HG03097 (cell line): Measurements from ENCODE around the gene ERFE.

ENCODE experiments used
- ATAC-seq: cut with Tn5 transposase; IDR thresholded peaks from one replicate; pipeline ENCODE4 v1.9.1; 2021; ENCODE audit not compliant: unreplicated experiment, low FRiP score

Gene ERFE

DNA sequence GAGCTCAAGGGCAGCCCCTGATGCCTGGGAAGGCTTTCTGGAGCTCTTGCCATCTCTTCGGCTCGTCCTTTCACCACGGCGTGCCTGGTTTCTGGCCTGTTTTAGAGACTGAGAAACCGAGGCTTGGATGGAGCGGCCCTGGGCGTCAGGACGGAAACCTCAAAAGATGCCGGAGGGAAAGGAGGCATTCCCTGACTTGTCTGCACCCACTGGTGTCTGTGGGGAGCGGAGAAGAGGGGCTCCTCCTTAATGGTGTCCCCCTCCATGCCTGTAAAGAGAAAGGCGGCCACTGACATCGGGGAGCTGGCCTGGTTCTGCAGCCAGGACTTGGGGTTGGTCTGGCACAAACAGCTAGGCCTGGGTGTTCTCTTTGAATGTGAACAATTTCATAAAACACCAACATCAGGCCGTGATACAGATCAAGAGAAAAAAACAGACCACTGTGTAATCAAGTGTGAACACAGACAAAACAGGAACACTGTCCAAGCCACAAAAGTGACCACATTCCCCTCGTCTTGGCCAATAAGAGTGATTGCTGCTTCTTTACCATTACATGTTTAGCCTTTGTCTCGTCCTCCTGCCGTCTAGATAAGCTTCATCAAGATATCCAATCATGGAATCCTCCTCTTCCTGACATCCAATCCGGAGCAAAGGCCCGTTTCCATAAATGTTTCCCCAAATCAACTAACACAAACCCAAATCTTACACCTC is 45.4 kb downstream of the ERFE start:
- ATAC-seq: peak; percentile 10

DNA sequence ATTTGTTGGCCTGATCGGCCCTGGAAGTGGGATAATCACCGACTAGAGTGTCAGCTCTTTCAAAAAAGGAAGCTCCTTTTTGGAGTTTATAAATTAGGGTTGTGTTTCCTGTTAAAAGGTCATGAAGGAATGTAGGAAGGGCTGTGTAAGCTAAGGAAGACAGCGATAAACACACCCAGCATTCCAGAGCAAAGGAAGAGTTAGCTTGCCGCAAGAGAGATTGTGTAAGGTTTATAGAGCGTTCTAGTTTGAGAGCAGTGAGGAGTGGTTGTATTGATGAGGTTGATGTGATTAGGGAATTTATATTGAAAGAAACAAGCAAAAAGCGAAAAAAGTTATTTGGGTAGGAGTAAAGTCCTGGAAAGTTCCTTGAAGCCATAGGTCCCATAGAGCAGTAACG is 48.2 kb downstream of the ERFE start:
- no peak for ATAC-seq

DNA sequence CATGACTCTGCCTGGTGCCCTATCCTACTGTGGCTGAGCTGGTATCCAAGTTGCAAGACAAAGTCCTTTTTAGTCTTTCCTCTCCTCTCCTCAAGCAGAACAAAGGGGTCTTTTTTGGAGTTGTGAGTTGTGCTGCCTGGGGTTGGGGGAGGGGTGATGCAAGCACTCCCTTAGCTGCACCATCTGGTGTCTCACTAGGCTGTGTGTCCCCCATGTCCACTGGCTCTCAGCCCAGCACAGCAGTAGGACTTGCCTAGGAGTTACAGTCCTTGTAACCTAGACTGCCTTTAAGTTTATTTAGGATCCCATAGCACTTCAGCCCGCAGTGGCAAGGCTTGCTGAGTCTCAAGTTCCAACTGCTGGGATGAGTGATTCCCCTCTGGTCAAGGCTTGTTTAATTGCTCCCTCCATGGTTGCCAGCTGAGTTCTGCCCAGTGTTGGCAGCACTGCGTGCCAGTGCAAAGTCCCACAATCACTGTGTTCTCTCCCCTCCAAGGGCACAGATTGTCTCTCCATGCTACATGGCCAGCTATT is 57.9 kb downstream of the ERFE start:
- ATAC-seq: no peak
